HG03571 (cell line): ENCODE data around the gene CYGB.

Experiments used
- ATAC-seq: cut with Tn5 transposase; IDR thresholded peaks from one replicate; pipeline ENCODE4 v1.9.1; 2021; ENCODE audit not compliant: unreplicated experiment

CYGB gene

GRCh38 chr17:76501827-76502307, 35.6 kb downstream of the CYGB start:
- ATAC-seq, result no peak

- peak; percentile 61 for ATAC-seq
Measured at GRCh38 chr17:76501018-76501826, 36.3 kb downstream of the CYGB start, which contains the start of gene RHBDF2. TSS of gene RHBDF2 (minus strand) at chr17:76501423. CDS start at chr17:76481524, 19,899 bp downstream.

DNA sequence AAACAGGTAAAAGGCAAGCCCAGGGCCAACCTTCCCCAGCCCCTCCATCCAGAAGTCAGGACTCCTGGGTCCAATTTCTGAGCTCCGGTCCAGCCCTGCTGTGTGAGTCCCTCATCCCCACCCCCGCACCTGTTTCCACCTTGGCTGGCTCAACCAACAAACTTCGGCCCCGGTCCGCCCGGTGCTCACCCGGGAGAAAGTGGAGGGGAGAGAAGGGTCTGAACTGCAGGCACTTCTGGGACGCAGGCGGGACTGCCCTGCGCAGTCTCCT, 36.8 kb downstream of the CYGB start:
- ATAC-seq, result no peak

DNA sequence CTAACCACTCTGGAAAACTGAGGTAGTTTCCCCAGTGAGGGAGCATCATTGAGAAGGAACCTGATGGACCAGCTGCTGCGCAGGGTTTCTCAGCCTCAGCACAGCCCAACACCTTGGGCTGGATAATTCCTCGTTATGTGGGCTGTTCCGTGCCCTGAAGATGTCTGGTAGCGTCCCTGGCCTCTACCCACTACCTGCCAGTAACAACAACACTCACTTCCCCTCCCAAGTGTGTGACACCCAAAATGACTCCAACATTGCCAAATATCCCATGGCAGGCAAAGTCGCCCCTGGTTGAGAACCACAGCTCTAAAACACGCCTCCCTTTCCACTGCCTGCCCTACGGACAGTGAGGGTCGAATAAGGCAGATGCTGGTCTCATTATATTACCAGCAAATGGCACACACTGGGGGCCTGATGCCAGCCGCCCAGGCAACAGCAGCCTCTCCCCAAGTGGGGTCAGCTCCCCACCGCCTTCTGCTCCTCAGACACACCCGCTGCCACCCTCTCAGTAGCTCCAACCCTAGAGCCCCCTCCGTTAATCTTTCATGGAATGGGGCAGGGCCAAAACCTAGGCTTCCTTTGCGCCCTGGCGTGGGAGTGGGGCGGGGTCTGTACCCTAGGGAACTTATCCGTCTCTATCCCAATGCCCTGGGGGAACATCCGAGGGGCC, 37.3 kb downstream of the CYGB start:
- ATAC-seq, result no peak

- no peak for ATAC-seq
Measured at GRCh38 chr17:76499267-76499667, 38.2 kb downstream of the CYGB start.

DNA sequence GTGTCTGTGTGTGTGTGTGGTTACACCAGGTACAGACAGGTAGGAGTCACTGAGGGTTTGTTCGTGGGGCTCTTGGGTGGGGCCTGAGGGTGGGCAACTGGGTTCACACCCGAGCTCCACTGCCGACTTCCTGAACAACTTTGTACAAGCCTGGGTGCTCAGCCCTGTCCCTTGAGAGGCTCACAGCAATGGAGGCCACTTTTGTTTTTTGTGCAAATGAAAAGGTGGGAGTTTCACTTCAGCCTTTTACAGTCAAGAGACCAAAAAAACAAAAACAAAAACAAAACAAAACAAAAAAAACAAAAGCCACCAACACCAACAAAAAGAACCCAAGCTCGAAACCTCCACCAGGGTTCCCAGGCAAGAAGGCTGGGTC, 38.6 kb downstream of the CYGB start:
- ATAC-seq, result no peak

- ATAC-seq, result no peak
Measured at GRCh38 chr17:76497979-76498875, 39.3 kb downstream of the CYGB start.

GRCh38 chr17:76497699-76497978, 39.9 kb downstream of the CYGB start:
- no peak for ATAC-seq

- ATAC-seq, result no peak
Measured at GRCh38 chr17:76496464-76496863, 41.0 kb downstream of the CYGB start.

DNA sequence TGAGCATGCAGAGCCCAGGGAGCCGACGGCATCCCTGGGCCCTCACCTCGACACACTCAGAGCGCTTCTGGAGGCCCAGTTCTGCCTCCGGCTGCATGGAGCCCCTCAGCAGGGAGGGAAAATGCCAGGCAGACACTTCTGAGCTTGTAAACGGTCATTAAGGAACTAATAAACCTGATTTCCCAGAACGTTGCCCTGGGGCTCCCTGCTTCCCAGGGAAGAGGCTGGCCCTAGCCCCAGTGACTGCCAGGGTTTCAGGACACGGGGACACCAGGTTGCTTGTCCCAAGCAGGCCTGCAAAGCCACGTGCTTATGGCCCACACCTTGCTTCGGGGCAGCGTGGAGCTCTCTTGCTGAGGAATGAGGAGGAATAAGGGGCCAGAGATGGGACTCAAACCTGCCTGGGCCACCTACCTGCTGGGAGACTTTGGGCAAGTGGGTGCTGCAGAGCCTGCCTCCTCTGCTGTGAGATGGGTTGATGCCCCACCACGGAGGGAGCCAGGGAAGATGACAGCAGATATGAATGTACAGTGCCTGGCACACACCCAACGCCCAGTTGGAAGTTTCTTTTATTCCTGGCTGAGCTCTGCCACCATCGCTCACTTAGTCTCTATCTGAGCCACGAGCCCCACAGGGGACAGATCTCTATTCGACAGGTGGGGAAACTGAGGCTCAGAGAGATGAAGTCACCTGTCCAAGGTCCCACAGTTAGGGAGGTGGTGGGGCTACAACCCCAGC, 41.7 kb downstream of the CYGB start:
- ATAC-seq, result no peak

DNA sequence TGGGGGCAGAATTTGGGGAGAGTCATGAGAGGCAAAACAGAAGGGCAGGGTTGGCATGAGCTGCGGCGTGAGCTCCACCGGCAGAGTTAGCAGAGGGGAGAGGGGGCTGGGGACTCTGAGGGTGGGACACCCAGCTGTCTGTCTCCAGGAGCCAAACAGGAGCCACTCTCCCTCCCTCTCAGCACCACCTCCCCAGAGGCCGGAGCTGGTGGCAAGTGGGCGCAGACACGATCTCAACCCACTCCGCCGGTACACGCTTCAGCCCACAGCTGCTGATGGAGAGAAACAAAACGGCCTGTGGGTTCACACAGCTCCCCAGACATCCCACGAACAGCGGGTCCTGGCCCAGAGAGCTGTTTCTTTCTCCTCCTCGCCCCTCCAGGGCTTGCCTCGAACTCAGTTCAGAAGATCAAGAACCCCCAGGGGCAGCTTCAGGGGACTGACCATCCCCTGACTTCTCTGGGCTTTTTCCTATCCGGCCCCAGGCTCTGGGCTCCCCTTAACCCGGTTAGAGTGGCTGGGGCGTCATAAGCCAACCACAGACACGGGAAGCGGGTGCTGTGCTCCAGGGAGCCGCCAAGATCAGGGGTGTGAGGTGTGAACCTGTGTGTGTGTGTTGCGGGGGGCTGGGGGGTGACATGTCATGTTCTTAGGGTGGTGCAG, 43.9 kb downstream of the CYGB start:
- no peak for ATAC-seq

DNA sequence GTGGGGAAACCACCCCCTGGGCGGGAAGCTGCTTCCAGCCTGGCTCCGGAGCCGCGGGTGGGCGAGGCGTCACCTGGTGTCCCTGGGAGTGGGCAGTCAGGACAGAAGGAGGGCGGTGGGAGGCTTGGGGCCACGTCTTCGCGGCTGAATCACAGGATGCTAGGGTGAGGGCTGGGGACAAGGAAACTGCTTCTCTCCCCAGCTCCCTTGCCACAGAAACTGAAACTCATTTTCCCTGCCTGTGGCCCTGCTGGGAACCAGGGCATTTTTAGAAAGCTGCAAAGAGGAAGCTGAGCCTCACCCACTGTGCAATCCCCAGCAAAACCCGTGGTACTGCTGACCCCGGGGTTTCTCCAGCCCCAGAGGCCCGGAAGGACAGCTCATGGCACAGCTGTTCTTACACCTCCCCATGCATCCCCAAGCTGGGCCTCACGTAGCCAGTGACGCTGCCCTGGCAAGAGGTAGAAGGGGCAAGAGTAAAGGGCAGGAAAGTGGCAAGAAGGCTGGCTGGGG, 44.5 kb downstream of the CYGB start:
- peak; percentile 47 for ATAC-seq

GRCh38 chr17:76492123-76492988, 45.2 kb downstream of the CYGB start:
- ATAC-seq, result peak; percentile 27

DNA sequence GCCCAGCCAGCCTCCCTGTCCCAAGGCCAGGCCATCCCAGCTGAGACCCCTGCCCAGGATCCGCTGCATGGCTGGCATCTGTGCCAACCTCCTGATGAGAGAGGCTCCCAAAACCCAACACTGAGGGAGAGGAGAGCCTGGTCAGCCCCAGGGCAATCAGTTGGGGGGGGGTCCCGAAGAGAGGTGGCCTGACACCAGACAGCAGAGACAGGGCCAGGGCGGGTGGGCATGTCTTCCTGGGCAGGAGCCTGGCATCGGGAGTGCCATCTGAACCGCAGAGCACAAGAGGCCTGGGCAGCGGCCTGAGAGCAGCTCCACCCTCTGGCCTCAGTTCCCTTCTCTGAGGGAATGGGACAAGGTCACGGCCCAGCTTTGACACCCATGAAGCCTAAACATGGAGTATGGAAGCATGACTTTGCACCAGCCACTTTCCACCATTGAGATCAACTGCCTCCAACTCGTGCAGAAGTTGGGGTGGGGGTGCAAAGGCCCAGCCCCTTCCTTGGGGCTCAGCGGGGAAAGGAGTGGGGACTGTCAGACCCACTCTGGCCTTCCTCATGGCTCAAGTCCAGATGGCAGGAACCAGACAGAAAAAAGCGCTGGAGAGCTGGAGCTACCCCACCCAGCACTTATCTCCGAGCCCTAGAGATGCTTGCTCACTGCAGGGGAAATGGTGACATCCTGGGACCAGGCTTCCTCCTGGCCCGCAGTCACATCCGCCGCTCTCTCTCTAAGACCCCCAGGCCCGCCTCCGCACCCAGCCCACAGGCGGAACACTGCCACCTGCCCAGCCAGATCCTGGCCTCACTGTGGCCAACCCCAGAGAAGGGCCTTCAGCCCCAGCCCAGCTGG, 46.0 kb downstream of the CYGB start:
- ATAC-seq, result no peak

DNA sequence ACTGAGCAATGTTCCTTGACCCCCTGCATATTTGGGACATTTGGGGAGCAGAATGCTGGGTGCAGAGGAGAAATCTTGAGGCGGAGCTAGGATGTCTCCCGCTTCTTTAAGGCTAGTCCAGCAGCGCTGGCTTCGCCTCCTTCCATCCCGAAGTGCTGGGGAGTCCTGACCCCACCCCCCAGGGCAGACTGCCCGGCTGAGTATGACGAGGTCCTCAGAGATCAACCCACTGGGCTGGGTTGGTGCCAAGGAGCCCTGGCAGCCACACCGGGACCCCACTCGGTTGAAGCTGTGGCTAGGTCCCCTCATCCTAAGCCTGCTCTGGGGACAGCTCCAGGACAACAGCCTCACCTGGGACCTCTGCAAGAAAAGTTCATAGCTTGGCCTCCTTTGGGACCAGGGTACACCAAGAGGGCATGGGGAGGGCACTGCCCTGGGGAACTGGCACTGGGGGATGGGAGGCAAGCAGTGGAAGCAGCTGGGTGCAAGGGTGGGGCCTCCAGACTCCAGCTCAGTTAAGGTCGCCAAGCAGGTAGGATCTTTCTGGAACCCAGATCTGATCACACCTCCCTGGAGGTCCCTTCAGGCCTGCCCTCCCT, 47.3 kb downstream of the CYGB start:
- no peak for ATAC-seq

GRCh38 chr17:76487451-76488192, 49.9 kb downstream of the CYGB start:
- ATAC-seq, result no peak

DNA sequence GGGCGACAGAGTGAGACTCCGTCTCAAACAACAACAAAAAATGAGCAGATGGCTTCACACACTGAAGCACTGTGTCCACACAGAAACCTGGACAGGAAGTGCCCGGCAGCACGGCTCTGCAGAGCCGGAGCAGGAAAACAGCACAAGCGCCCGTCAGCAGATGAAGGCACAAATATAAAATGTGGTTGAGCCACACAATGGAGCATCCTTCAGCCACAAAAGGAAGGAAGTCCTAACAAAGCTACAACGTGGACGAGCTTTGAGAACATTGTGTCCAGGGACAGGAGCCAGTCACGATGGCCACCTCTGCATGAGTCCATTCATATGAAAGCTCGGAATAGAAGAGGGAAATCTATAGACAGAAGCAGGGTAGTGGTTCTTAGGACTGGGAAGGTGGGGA, 51.9 kb downstream of the CYGB start:
- no peak for ATAC-seq
